Measurements from ENCODE around the gene HMOX2. TPM values are rescaled to one million over a fixed set of nuclear protein-coding genes. Genes with fewer than 3 reads are reported as not detected.

HMOX2 gene
- total and polyA plus RNA-seq, 2 of the 13 experiments (the other 11 are each of a cell fraction or from before 2014, with no cell fraction given): 60.3 to 70.4 TPM

DNA sequence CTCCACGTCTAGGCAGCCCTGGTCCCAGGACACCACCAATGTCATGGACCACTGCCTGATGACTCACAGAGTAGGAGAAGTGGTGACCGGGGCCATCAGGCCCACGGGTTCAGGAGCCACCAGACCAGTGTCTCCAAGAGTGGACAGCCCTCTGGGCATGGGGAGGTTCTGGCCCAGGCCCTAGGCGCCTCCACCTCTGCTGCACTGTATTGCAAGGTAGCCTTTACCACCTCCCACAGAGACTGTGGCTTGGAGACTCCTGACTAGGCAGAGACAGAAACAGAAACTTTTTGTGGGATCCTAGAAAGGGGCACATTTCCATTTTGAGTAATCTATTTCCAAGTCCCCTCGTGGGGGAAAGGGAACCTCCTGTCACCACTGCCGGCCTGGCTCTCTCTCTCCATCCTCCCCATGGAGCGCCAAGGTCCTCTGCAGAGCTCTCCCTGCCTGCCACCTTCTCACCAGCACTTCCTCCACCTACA, 59.5 kb downstream of the HMOX2 start:
- H3K9ac ChIP-seq (ENCODE audit: insufficient read depth, low read depth, low read length): no peak overlapping the region; the same call in 1 of the 2 replicates
- peaks cover 5 to 19% of the 10 kb centered on the region in 2 experiments for H3K36me3 ChIP-seq (replicated peaks in 1 of 2; ENCODE audit: control insufficient read depth in 1 of 2, insufficient read depth in 2 of 2, low read length in 2 of 2)
- intact Hi-C loops (cut with micrococcal nuclease; ENCODE audit: unreplicated experiment) (no loop called here), in situ Hi-C loops (cut with HindIII; ENCODE audit: extremely low pct_ligation_motif_present, low pct_unique_long_range_greater_than_20kb) (no loop called here)
- WGBS (ENCODE audit: low lambda C conversion rate): 92% methylated on average over 5 of the region's 7 CpGs
- POLR2A ChIA-PET: interaction anchor here (0.8 to 1.1 kb wide), 3 partner anchors 13 to 128 kb away, joined by 3 read pairs; partner anchors contain the start of gene HMOX2
- CTCF ChIA-PET (ENCODE audit: low intra/inter-chr PET ratio, low total read pairs): no interaction called here
- H3K4me2 ChIP-seq (ENCODE audit: low read depth, low read length): peak overlapping the region; percentile 93; the same call in 1 of the 2 replicates
- ATAC-seq (no peak), DNase-seq (ENCODE audit: low spot score) (no peak), FAIRE-seq (no peak)
- 0 out of 6 replicates have a peak overlapping the region, but pooled peaks of 1 of the 3 experiments have one; percentile 13 for H3K4me3 ChIP-seq (replicated peaks in 1 of 3; ENCODE audit: insufficient read depth in 1 of 3, low read depth in 2 of 3, low read length in 3 of 3)
- H3K27me3 ChIP-seq (ENCODE audit: control insufficient read depth in 1 of 2, insufficient read depth in 2 of 2, low read length in 2 of 2): no peaks in the 10 kb centered on the region
- H4K20me1 ChIP-seq (ENCODE audit: insufficient read depth, low read length): peaks cover 33% of the 10 kb centered on the region; the same call in 1 of the 2 replicates
- H3K79me2 ChIP-seq (ENCODE audit: insufficient read depth, low read length): peaks cover 72% of the 10 kb centered on the region
- peak overlapping the region; percentile 2 for H3K27ac ChIP-seq (ENCODE audit: extremely low read length, insufficient read depth, low read length)
- no TSS peak for BruUV-seq (replicated peaks)
- H3K4me1 ChIP-seq (ENCODE audit: insufficient read depth, low read length): peaks cover 61% of the 10 kb centered on the region
- peaks cover 16% of the 10 kb centered on the region for H3K9me3 ChIP-seq (ENCODE audit: low read length)
- H2AFZ ChIP-seq (ENCODE audit: low read length): no peak overlapping the region
- TF ChIP-seq MAFK (conservative IDR thresholded peaks at IDR 0.05 in 1 of 2, IDR thresholded peaks at IDR 0.05 in 1 of 2; ENCODE audit: low read length in 2 of 2): no peak
- TF ChIP-seq, protein P1, sequence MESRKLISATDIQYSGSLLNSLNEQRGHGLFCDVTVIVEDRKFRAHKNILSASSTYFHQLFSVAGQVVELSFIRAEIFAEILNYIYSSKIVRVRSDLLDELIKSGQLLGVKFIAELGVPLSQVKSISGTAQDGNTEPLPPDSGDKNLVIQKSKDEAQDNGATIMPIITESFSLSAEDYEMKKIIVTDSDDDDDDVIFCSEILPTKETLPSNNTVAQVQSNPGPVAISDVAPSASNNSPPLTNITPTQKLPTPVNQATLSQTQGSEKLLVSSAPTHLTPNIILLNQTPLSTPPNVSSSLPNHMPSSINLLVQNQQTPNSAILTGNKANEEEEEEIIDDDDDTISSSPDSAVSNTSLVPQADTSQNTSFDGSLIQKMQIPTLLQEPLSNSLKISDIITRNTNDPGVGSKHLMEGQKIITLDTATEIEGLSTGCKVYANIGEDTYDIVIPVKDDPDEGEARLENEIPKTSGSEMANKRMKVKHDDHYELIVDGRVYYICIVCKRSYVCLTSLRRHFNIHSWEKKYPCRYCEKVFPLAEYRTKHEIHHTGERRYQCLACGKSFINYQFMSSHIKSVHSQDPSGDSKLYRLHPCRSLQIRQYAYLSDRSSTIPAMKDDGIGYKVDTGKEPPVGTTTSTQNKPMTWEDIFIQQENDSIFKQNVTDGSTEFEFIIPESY (CRISPR knock-in tag; IDR thresholded peaks at IDR 0.05): peak; percentile 70; the same call in 1 of the 2 replicates
- TF ChIP-seq NFATC3 (CRISPR knock-in tag; IDR thresholded peaks at IDR 0.05): no peak
- TF ChIP-seq POLR2A (IDR thresholded peaks at IDR 0.05; ENCODE audit: insufficient read depth in 1 of 2, low read depth in 2 of 2, low read length in 2 of 2): 0 out of 4 replicates have a peak, but pooled peaks of 1 of the 2 experiments have one; percentile 7
- no peak for TF ChIP-seq POGZ (CRISPR knock-in tag; IDR thresholded peaks at IDR 0.05)
- TF ChIP-seq ZNF75D (CRISPR knock-in tag; IDR thresholded peaks at IDR 0.05; ENCODE audit: borderline replicate concordance): no peak
- no peak for TF ChIP-seq ZNF496 (CRISPR knock-in tag; IDR thresholded peaks at IDR 0.05; ENCODE audit: insufficient replicate concordance)
- TF ChIP-seq, protein P2, sequence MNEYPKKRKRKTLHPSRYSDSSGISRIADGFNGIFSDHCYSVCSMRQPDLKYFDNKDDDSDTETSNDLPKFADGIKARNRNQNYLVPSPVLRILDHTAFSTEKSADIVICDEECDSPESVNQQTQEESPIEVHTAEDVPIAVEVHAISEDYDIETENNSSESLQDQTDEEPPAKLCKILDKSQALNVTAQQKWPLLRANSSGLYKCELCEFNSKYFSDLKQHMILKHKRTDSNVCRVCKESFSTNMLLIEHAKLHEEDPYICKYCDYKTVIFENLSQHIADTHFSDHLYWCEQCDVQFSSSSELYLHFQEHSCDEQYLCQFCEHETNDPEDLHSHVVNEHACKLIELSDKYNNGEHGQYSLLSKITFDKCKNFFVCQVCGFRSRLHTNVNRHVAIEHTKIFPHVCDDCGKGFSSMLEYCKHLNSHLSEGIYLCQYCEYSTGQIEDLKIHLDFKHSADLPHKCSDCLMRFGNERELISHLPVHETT (CRISPR knock-in tag; conservative IDR thresholded peaks at IDR 0.05): no peak
- no peak for TF ChIP-seq NFYC (CRISPR knock-in tag; IDR thresholded peaks at IDR 0.05)
- TF ChIP-seq ZNF274 (CRISPR knock-in tag; IDR thresholded peaks at IDR 0.05): no peak
- TF ChIP-seq ZBTB7B (CRISPR knock-in tag; IDR thresholded peaks at IDR 0.05): no peak
- TF ChIP-seq TMF1 (CRISPR knock-in tag; IDR thresholded peaks at IDR 0.05; ENCODE audit: low read depth): no peak
- TF ChIP-seq, protein P3, sequence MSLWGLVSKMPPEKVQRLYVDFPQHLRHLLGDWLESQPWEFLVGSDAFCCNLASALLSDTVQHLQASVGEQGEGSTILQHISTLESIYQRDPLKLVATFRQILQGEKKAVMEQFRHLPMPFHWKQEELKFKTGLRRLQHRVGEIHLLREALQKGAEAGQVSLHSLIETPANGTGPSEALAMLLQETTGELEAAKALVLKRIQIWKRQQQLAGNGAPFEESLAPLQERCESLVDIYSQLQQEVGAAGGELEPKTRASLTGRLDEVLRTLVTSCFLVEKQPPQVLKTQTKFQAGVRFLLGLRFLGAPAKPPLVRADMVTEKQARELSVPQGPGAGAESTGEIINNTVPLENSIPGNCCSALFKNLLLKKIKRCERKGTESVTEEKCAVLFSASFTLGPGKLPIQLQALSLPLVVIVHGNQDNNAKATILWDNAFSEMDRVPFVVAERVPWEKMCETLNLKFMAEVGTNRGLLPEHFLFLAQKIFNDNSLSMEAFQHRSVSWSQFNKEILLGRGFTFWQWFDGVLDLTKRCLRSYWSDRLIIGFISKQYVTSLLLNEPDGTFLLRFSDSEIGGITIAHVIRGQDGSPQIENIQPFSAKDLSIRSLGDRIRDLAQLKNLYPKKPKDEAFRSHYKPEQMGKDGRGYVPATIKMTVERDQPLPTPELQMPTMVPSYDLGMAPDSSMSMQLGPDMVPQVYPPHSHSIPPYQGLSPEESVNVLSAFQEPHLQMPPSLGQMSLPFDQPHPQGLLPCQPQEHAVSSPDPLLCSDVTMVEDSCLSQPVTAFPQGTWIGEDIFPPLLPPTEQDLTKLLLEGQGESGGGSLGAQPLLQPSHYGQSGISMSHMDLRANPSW (CRISPR knock-in tag; IDR thresholded peaks at IDR 0.05; ENCODE audit: borderline replicate concordance): no peak
- no peak for TF ChIP-seq ZNF230 (CRISPR knock-in tag; IDR thresholded peaks at IDR 0.05)
- TF ChIP-seq PHB2 (IDR thresholded peaks at IDR 0.05; ENCODE audit: partially characterized antibody): no peak
- TF ChIP-seq RCOR2 (CRISPR knock-in tag; IDR thresholded peaks at IDR 0.05): no peak
- no peak for TF ChIP-seq ZNF354B (CRISPR knock-in tag; IDR thresholded peaks at IDR 0.05)
- TF ChIP-seq IRF2 (CRISPR knock-in tag; IDR thresholded peaks at IDR 0.05): no peak
- TF ChIP-seq, protein P4, sequence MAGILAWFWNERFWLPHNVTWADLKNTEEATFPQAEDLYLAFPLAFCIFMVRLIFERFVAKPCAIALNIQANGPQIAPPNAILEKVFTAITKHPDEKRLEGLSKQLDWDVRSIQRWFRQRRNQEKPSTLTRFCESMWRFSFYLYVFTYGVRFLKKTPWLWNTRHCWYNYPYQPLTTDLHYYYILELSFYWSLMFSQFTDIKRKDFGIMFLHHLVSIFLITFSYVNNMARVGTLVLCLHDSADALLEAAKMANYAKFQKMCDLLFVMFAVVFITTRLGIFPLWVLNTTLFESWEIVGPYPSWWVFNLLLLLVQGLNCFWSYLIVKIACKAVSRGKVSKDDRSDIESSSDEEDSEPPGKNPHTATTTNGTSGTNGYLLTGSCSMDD (CRISPR knock-in tag; IDR thresholded peaks at IDR 0.05): no peak
- no peak for TF ChIP-seq GATA4 (IDR thresholded peaks at IDR 0.05; ENCODE audit: borderline replicate concordance, low read depth)
